K562 (cell line): ENCODE data around the gene IL2RG. TPM values are rescaled to one million over a fixed set of nuclear protein-coding genes. Genes with fewer than 3 reads are reported as not detected.

Experiments used
- ATF1 ChIP-seq, 2 experiments: fragments of 450-650 bp in 1 of 2; IDR thresholded peaks; 2 replicates each; pipeline ENCODE4 v1.6.1; 2016; ENCODE audit warnings: missing compliant biosample characterization in 1 of 2, missing genetic modification characterization in 1 of 2
- CBX3 ChIP-seq, 2 experiments: IDR thresholded peaks; 1 replicate in 1 of 2; 2 replicates in 1 of 2; pipeline ENCODE4 v1.6.1; 2012; ENCODE audit warnings: inconsistent platforms in 2 of 2, low read length in 2 of 2, borderline replicate concordance in 1 of 2, control low read depth in 1 of 2
- E2F1 ChIP-seq: sonication (generic); formaldehyde crosslinking; IDR thresholded peaks from 2 replicates; pipeline ENCODE4 v1.8.1; 2023; ENCODE audit warnings: mild to moderate bottlenecking, missing genetic modification reagents, moderate library complexity
- ETV1 ChIP-seq: fragments of 450-650 bp; conservative IDR thresholded peaks from 2 replicates; pipeline ENCODE4 v1.6.1; 2016; ENCODE audit warnings: missing genetic modification characterization, control low read depth, low read depth, missing compliant biosample characterization
- FOSL1 ChIP-seq: fragments of 200-800 bp; sonication (Bioruptor generic); conservative IDR thresholded peaks from 2 replicates; pipeline ENCODE4 v1.6.1; 2016; ENCODE audit warnings: missing genetic modification characterization, missing compliant biosample characterization
- FOXO4 ChIP-seq: fragments of 450-650 bp; formaldehyde crosslinking; IDR thresholded peaks from 2 replicates; pipeline ENCODE4 v1.4.0; 2020; ENCODE audit warnings: mild to moderate bottlenecking, moderate library complexity
- GTF2B ChIP-seq: IDR thresholded peaks from 2 replicates; pipeline ENCODE4 v1.6.1; 2011; ENCODE audit not compliant: insufficient read length; ENCODE audit errors: extremely low read depth
- HNRNPUL1 ChIP-seq: fragments of 200-400 bp; formaldehyde crosslinking; IDR thresholded peaks from 2 replicates; pipeline ENCODE4 v1.6.1; 2017; ENCODE audit warnings: low read length
- PRPF4 ChIP-seq: fragments of 200-400 bp; formaldehyde crosslinking; IDR thresholded peaks from one replicate; pipeline ENCODE4 v1.6.1; 2017; ENCODE audit warnings: low read length, low read depth, mild to moderate bottlenecking; ENCODE audit not compliant: insufficient read depth, poor library complexity, severe bottlenecking
- TAF7 ChIP-seq: fragments of 450-650 bp; IDR thresholded peaks from 2 replicates; pipeline ENCODE4 v1.6.1; 2016; ENCODE audit warnings: missing genetic modification characterization, missing compliant biosample characterization
- TGIF2 ChIP-seq: sonication (generic); formaldehyde crosslinking; IDR thresholded peaks from 2 replicates; pipeline ENCODE4 v1.8.1; 2022; ENCODE audit warnings: mild to moderate bottlenecking, missing genetic modification reagents, moderate library complexity
- TSHZ1 ChIP-seq: fragments of 250-450 bp; sonication (Bioruptor Pico); IDR thresholded peaks from 2 replicates; pipeline ENCODE4 v1.4.0; 2020; ENCODE audit warnings: mild to moderate bottlenecking, moderate library complexity
- ZNF274 ChIP-seq: IDR thresholded peaks from 2 replicates; pipeline ENCODE4 v1.6.1; 2011; ENCODE audit warnings: low read depth, mild to moderate bottlenecking, low read length, moderate library complexity, borderline replicate concordance
- ZNF507 ChIP-seq: conservative IDR thresholded peaks from 2 replicates; pipeline ENCODE4 v1.6.1; 2017; ENCODE audit warnings: missing genetic modification characterization, missing compliant biosample characterization
- polyA plus RNA-seq, 8 experiments: library from polyadenylated mRNA; depleted of rRNA in 4 of 8; stranded (reverse) in 5 of 8; unstranded in 3 of 8; fragments of >200 nt; fragmentation: Nextera tagmentation in 2 of 8; fragmentation: Illumina TruSeq in 1 of 8; extraction: Ambion mirVana in 2 of 8; extraction: Trizol in 1 of 8; gene quantifications; 2 replicates each; pipeline versions ENCODE4 v1.2.1 to v1.2.3, GENCODE V29; 2011 to 2014; ENCODE audit warnings: inconsistent platforms in 1 of 8, missing spikeins in 1 of 8
- total RNA-seq, 7 experiments: library from RNA; depleted of rRNA in 6 of 7; stranded (reverse); fragments of >200 nt in 6 of 7; fragmentation: Illumina TruSeq in 2 of 7; extraction: Trizol in 2 of 7; gene quantifications; 2 replicates each; pipeline versions ENCODE4 v1.2.1 to v1.2.3, GENCODE V29; 2011 to 2021; ENCODE audit warnings: low replicate concordance in 1 of 7
- TF ChIP-seq, protein P1 (sequence below), 2 experiments: fragments of 150-350 bp in 1 of 2; IDR thresholded peaks; 2 replicates each; pipeline ENCODE4 v1.6.1; 2012 to 2016; ENCODE audit warnings: low read depth in 2 of 2, low read length in 2 of 2, mild to moderate bottlenecking in 1 of 2, moderate library complexity in 1 of 2
- TF ChIP-seq, protein P2 (sequence below): sonication (generic); IDR thresholded peaks from 2 replicates; pipeline ENCODE4 v1.6.1; 2016

Gene IL2RG
- total and polyA plus RNA-seq, 9 of the 15 experiments (the other 6 are each of a cell fraction or from before 2014, with no cell fraction given), result 5.5 to 55.4 (median 19.7) TPM

DNA sequence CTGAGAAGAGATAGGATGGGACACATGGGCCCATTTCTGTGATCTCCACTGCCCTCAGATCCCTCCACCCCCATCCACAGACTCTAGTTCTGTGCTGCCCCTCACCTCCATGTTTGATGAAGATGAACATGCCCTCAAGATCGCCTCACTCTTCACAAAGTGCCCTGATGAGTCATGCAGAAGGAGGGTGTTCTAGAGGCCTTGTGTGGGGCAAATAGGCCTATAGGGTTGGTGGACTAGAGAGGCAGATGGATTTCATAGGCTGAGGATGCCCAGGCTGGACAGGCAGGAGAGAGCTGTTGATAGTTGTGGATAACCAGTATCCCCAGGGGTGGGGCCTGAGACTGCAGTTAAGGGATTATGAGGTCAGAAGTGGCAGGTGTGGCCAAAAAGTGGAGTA is 5.0 kb downstream of the IL2RG start, which contains the start of gene CXorf65 (continued):
- TF ChIP-seq TSHZ1 (CRISPR knock-in tag) (no peak), ZNF274 (no peak), TGIF2 (no peak), E2F1 (CRISPR knock-in tag) (no peak), ZNF507 (tag) (no peak), PRPF4 (no peak), ETV1 (tag) (no peak), HNRNPUL1 (no peak), GTF2B (no peak), FOXO4 (CRISPR knock-in tag) (no peak), ATF1 (CRISPR knock-in tag; IDR thresholded peaks at IDR 0.05) (no peak), ATF1 (tag; IDR thresholded peaks at IDR 0.05) (no peak), CBX3 (IDR thresholded peaks at IDR 0.05; ENCODE audit: borderline replicate concordance in 1 of 2, low read length in 2 of 2) (no peak), FOSL1 (peak; percentile 51), TAF7 (tag) (no peak)
- TF ChIP-seq, protein P1, sequence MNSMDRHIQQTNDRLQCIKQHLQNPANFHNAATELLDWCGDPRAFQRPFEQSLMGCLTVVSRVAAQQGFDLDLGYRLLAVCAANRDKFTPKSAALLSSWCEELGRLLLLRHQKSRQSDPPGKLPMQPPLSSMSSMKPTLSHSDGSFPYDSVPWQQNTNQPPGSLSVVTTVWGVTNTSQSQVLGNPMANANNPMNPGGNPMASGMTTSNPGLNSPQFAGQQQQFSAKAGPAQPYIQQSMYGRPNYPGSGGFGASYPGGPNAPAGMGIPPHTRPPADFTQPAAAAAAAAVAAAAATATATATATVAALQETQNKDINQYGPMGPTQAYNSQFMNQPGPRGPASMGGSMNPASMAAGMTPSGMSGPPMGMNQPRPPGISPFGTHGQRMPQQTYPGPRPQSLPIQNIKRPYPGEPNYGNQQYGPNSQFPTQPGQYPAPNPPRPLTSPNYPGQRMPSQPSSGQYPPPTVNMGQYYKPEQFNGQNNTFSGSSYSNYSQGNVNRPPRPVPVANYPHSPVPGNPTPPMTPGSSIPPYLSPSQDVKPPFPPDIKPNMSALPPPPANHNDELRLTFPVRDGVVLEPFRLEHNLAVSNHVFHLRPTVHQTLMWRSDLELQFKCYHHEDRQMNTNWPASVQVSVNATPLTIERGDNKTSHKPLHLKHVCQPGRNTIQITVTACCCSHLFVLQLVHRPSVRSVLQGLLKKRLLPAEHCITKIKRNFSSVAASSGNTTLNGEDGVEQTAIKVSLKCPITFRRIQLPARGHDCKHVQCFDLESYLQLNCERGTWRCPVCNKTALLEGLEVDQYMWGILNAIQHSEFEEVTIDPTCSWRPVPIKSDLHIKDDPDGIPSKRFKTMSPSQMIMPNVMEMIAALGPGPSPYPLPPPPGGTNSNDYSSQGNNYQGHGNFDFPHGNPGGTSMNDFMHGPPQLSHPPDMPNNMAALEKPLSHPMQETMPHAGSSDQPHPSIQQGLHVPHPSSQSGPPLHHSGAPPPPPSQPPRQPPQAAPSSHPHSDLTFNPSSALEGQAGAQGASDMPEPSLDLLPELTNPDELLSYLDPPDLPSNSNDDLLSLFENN (IDR thresholded peaks at IDR 0.05; ENCODE audit: low read depth in 2 of 2, low read length in 2 of 2), result no peak
- TF ChIP-seq, protein P2, sequence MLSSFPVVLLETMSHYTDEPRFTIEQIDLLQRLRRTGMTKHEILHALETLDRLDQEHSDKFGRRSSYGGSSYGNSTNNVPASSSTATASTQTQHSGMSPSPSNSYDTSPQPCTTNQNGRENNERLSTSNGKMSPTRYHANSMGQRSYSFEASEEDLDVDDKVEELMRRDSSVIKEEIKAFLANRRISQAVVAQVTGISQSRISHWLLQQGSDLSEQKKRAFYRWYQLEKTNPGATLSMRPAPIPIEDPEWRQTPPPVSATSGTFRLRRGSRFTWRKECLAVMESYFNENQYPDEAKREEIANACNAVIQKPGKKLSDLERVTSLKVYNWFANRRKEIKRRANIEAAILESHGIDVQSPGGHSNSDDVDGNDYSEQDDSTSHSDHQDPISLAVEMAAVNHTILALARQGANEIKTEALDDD, result peak; percentile 81
